WERI-Rb-1 (cell line): ENCODE measurements around the gene USP50.
"Not testable (repeated sequence)": the region's sequence is repeated elsewhere in the genome, so short reads cannot be mapped to it uniquely, and the experiment has no call there.

Experiments used
- DNase-seq: peaks from one replicate; pipeline ENCODE4 v3.0.0-alpha.2; 2020
- H3K27ac ChIP-seq: fragments of 250-450 bp; sonication (Bioruptor Pico); 2 replicates; pipeline ENCODE4 v1.5.1; 2020; ENCODE audit warnings: mild to moderate bottlenecking, moderate library complexity
- H3K27me3 ChIP-seq: fragments of 250-450 bp; sonication (Bioruptor Pico); 2 replicates; pipeline ENCODE4 v1.5.1; 2021; ENCODE audit warnings: mild to moderate bottlenecking, low read depth, moderate library complexity; ENCODE audit not compliant: insufficient read depth, severe bottlenecking
- H3K36me3 ChIP-seq: fragments of 250-450 bp; sonication (Bioruptor Pico); 2 replicates; pipeline ENCODE4 v1.5.1; 2020; ENCODE audit warnings: mild to moderate bottlenecking, moderate library complexity
- H3K4me3 ChIP-seq: 2 replicates; pipeline ENCODE4 v1.5.1; 2011; ENCODE audit warnings: low read depth, mild to moderate bottlenecking, control low read depth, low read length
- H3K9me3 ChIP-seq: fragments of 250-450 bp; sonication (Bioruptor Pico); 2 replicates; pipeline ENCODE4 v1.5.1; 2021; ENCODE audit warnings: mild to moderate bottlenecking, moderate library complexity; ENCODE audit not compliant: severe bottlenecking
- CTCF ChIP-seq: IDR thresholded peaks from 2 replicates; pipeline ENCODE4 v1.5.1; 2011; ENCODE audit warnings: low read depth, mild to moderate bottlenecking, control low read depth, inconsistent platforms, low read length

USP50 gene

DNA sequence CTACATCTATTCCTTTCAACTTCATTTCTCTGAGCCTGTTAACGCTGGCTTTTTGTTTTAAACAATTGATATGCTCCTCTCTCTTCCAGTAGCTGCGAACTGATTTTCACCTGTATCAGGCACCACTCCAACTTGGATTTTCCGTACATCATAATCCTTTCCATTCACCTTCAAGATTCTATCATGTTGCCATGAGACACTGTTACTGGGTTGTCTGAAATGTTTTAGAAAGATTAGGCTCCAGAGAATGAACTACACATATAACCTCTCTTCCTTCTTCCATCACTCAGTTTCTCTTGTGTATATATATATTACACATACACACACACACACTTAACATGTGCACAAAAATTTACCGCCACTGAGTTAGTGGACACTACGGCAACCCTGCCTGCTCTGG lies at the start of gene USP50:
Gene USP50 (minus strand): TSS at position 101 of the 400 bp plus-strand sequence. CDS start 141 bp downstream, outside the sequence.
- TF ChIP-seq CTCF = no peak
- H3K27me3 ChIP-seq = no peaks in the 10 kb centered on the region
- H3K4me3 ChIP-seq = no peak within 1 kb of the TSS
- no peaks in the 10 kb centered on the region for H3K36me3 ChIP-seq
- H3K9me3 ChIP-seq = no peaks in the 10 kb centered on the region
- no peak within 1 kb of the TSS for H3K27ac ChIP-seq
- DNase-seq = no peak

GRCh38 chr15:50594311-50594710 lies 47.8 kb upstream of the USP50 start:
- Histone ChIP-seq H3K27ac (no peak overlapping the region), H3K9me3 (no peaks in the 10 kb centered on the region), H3K27me3 (no peaks in the 10 kb centered on the region), H3K36me3 (peaks cover 52% of the 10 kb centered on the region), H3K4me3 (no peak overlapping the region)
- no peak for TF ChIP-seq CTCF
- DNase-seq = no peak

- no peak for TF ChIP-seq CTCF
- Histone ChIP-seq H3K27ac (no peak overlapping the region), H3K4me3 (no peak overlapping the region), H3K36me3 (peaks cover 51% of the 10 kb centered on the region), H3K9me3 (no peaks in the 10 kb centered on the region), H3K27me3 (no peaks in the 10 kb centered on the region)
- DNase-seq = no peak
Observed at GRCh38 chr15:50593761-50594160, 47.3 kb upstream of the USP50 start.

- Histone ChIP-seq H3K27ac (no peak overlapping the region), H3K9me3 (no peaks in the 10 kb centered on the region), H3K4me3 (no peak overlapping the region), H3K27me3 (no peaks in the 10 kb centered on the region), H3K36me3 (peaks cover 67% of the 10 kb centered on the region)
- DNase-seq = no peak
- TF ChIP-seq CTCF = no peak
Observed at GRCh38 chr15:50590288-50590687, 43.8 kb upstream of the USP50 start.

- Histone ChIP-seq H3K9me3 (no peaks in the 10 kb centered on the region), H3K27ac (no peak overlapping the region), H3K4me3 (no peak overlapping the region), H3K36me3 (peaks cover 27% of the 10 kb centered on the region), H3K27me3 (no peaks in the 10 kb centered on the region)
- no peak for DNase-seq
- TF ChIP-seq CTCF = no peak
Observed at GRCh38 chr15:50577492-50577891, 31.0 kb upstream of the USP50 start.

DNA sequence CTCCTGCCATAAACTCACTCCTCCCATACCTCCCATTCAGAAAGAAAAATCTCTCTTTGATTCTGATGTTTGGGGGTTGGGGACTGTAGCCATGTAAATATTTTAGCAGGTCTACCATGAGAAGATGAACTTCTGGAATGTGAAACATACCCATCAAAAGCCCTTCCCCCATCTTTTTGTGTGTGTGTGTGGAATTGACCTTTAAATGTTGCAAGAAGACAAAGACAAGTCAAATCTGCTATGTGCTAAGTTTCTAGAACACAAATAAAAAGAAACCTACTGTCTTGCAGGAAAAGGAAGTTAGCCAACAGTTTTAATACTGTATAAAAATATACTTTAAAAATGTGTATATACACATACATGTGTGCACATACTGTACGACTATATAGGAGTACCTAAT lies 29.7 kb upstream of the USP50 start:
- TF ChIP-seq CTCF = no peak
- Histone ChIP-seq H3K36me3 (peaks cover 23% of the 10 kb centered on the region), H3K27ac (no peak overlapping the region), H3K9me3 (no peaks in the 10 kb centered on the region), H3K4me3 (no peak overlapping the region), H3K27me3 (no peaks in the 10 kb centered on the region)
- DNase-seq = no peak

- DNase-seq, H3K27me3 ChIP-seq, H3K9me3 ChIP-seq, H3K27ac ChIP-seq, H3K4me3 ChIP-seq: not testable (repeated sequence)
- peaks cover 32% of the 10 kb centered on the region for H3K36me3 ChIP-seq
Observed at GRCh38 chr15:50573842-50574241, 27.4 kb upstream of the USP50 start.
